K562 (cell line): ENCODE measurements around the gene POLD4. TPM values are rescaled to one million over a fixed set of nuclear protein-coding genes. Genes with fewer than 3 reads are reported as not detected.

Experiments
- ADNP ChIP-seq: fragments of 200-800 bp; sonication (Bioruptor generic); IDR thresholded peaks from 2 replicates; pipeline ENCODE4 v1.6.1; 2016; ENCODE audit warnings: missing genetic modification characterization, missing compliant biosample characterization
- GABPB1 ChIP-seq: sonication (generic); formaldehyde crosslinking; IDR thresholded peaks from 2 replicates; pipeline ENCODE4 v1.8.0; 2022; ENCODE audit warnings: mild to moderate bottlenecking, missing genetic modification reagents
- GABPB2 ChIP-seq: fragments of 250-450 bp; sonication (Bioruptor Pico); conservative IDR thresholded peaks from 2 replicates; pipeline ENCODE4 v1.5.1; 2021; ENCODE audit warnings: mild to moderate bottlenecking
- GTF2F1 ChIP-seq: IDR thresholded peaks from 2 replicates; pipeline ENCODE4 v1.6.1; 2011; ENCODE audit warnings: low read depth, low read length, improper control_type of control experiment
- HDGF ChIP-seq: fragments of 450-650 bp; IDR thresholded peaks from 2 replicates; pipeline ENCODE4 v1.6.1; 2016
- MBD2 ChIP-seq: sonication (generic); IDR thresholded peaks from 2 replicates; pipeline ENCODE4 v1.6.1; 2016; ENCODE audit warnings: low read depth, borderline replicate concordance
- RB1 ChIP-seq: fragments of 450-650 bp; IDR thresholded peaks from 2 replicates; pipeline ENCODE4 v1.6.1; 2017; ENCODE audit warnings: low read depth, mild to moderate bottlenecking
- RBM22 ChIP-seq: fragments of 200-400 bp; formaldehyde crosslinking; IDR thresholded peaks from 2 replicates; pipeline ENCODE4 v1.6.1; 2018; ENCODE audit warnings: low read length, low read depth; ENCODE audit not compliant: poor library complexity, severe bottlenecking
- SLC30A9 ChIP-seq: fragments of 250-450 bp; sonication (Bioruptor Pico); IDR thresholded peaks from 2 replicates; pipeline ENCODE4 v1.8.0; 2022; ENCODE audit warnings: mild to moderate bottlenecking, moderate library complexity
- TCF7 ChIP-seq: sonication (generic); IDR thresholded peaks from 2 replicates; pipeline ENCODE4 v1.6.1; 2016; ENCODE audit warnings: antibody characterized with exemption, borderline replicate concordance
- U2AF1 ChIP-seq: fragments of 200-400 bp; formaldehyde crosslinking; optimal IDR thresholded peaks from 2 replicates; pipeline ENCODE3; 2017; ENCODE audit warnings: mild to moderate bottlenecking, low read depth, low read length, moderate library complexity
- ZNF175 ChIP-seq: fragments of 200-800 bp; sonication (Bioruptor generic); IDR thresholded peaks from 2 replicates; pipeline ENCODE4 v1.6.1; 2016; ENCODE audit warnings: low read depth, mild to moderate bottlenecking, missing genetic modification characterization, missing compliant biosample characterization
- ZNF316 ChIP-seq: fragments of 450-650 bp; IDR thresholded peaks from 2 replicates; pipeline ENCODE4 v1.6.1; 2016
- ZNF717 ChIP-seq: fragments of 250-450 bp; sonication (Bioruptor Pico); IDR thresholded peaks from 2 replicates; pipeline ENCODE4 v1.5.0; 2021
- ZNF764 ChIP-seq: fragments of 250-450 bp; sonication (Bioruptor Pico); IDR thresholded peaks from 2 replicates; pipeline ENCODE4 v1.4.0; 2020; ENCODE audit warnings: low read depth, mild to moderate bottlenecking, moderate library complexity
- polyA plus RNA-seq, 8 experiments: library from polyadenylated mRNA; depleted of rRNA in 4 of 8; stranded (reverse) in 5 of 8; unstranded in 3 of 8; fragments of >200 nt; fragmentation: Nextera tagmentation in 2 of 8; fragmentation: Illumina TruSeq in 1 of 8; extraction: Ambion mirVana in 2 of 8; extraction: Trizol in 1 of 8; gene quantifications; 2 replicates each; pipeline versions ENCODE4 v1.2.1 to v1.2.3, GENCODE V29; 2011 to 2014; ENCODE audit warnings: inconsistent platforms in 1 of 8, missing spikeins in 1 of 8
- total RNA-seq, 7 experiments: library from RNA; depleted of rRNA in 6 of 7; stranded (reverse); fragments of >200 nt in 6 of 7; fragmentation: Illumina TruSeq in 2 of 7; extraction: Trizol in 2 of 7; gene quantifications; 2 replicates each; pipeline versions ENCODE4 v1.2.1 to v1.2.3, GENCODE V29; 2011 to 2021; ENCODE audit warnings: low replicate concordance in 1 of 7
- TF ChIP-seq, protein P1 (sequence below), 2 experiments: fragments of 250-450 bp in 1 of 2; fragments of 450-650 bp in 1 of 2; sonication (Bioruptor Pico) in 1 of 2; IDR thresholded peaks; 2 replicates each; pipeline versions ENCODE4 v1.6.1 to v1.8.0; 2016 to 2021; ENCODE audit warnings: mild to moderate bottlenecking in 2 of 2, moderate library complexity in 2 of 2, missing compliant biosample characterization in 1 of 2, missing genetic modification characterization in 1 of 2
- TF ChIP-seq, protein P2 (sequence below): IDR thresholded peaks from 3 replicates; pipeline ENCODE4 v1.6.1; 2011; ENCODE audit warnings: borderline replicate concordance, mild to moderate bottlenecking; ENCODE audit not compliant: insufficient read length, insufficient read depth
- TF ChIP-seq, protein P3 (sequence below), 3 experiments: fragments of 200-800 bp in 1 of 3; sonication (Bioruptor generic) in 1 of 3; sonication (generic) in 1 of 3; formaldehyde crosslinking in 1 of 3; IDR thresholded peaks; 2 replicates each; pipeline versions ENCODE4 v1.6.1 to v1.8.0; 2016 to 2022; ENCODE audit warnings: mild to moderate bottlenecking in 2 of 3, missing compliant biosample characterization in 2 of 3, missing genetic modification characterization in 2 of 3, missing genetic modification reagents in 1 of 3
- TF ChIP-seq, protein P4 (sequence below): IDR thresholded peaks from 2 replicates; pipeline ENCODE4 v1.6.1; 2012; ENCODE audit warnings: low read depth, low read length, improper control_type of control experiment, borderline replicate concordance
- TF ChIP-seq, protein P5 (sequence below): sonication (generic); formaldehyde crosslinking; IDR thresholded peaks from 2 replicates; pipeline ENCODE4 v1.9.0; 2022; ENCODE audit warnings: mild to moderate bottlenecking, missing genetic modification reagents
- TF ChIP-seq, protein P6 (sequence below): IDR thresholded peaks from 2 replicates; pipeline ENCODE4 v1.6.1; 2016; ENCODE audit warnings: missing genetic modification characterization, missing compliant biosample characterization

Gene POLD4
- total and polyA plus RNA-seq, 9 of the 15 experiments (the other 6 are each of a cell fraction or from before 2014, with no cell fraction given): 5.8 to 64.5 (median 18.3) TPM

DNA sequence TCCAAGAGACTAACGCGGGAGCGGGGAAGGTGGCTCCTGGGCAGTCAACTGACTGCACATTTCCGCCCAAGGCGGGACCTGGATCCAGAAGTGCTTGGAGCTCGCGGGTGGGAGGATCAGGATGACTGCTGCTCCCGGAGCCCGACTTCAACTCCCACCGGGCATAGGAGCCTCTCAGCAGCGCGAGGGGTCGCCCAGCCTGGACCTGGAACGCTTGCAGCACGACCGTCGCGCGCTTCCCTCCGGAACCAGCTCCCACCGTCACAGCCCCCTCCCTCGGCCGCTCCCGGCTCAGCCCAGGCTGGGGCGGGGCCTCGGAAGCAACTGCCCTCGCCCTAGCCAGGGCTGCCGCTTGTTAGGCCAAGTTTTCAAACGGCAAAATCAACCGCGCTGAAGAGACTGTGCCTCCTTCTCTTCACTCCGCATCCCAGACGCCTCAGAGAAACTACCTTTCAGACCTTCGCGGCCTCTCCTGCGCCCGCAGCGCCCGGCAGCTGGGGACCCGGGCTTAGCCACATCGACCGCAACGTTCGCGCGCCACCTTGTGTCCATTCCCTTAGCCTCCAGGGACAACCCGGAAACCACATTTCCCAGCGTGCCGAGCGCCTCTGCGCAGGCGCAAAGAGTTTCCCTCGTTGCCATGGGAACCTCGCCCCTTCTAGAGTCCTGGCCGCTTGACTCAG lies 36.0 kb downstream of the POLD4 start (continued):
- no peak for TF ChIP-seq SLC30A9 (CRISPR knock-in tag)
- no peak for TF ChIP-seq GABPB2 (CRISPR knock-in tag)
- TF ChIP-seq, protein P1, sequence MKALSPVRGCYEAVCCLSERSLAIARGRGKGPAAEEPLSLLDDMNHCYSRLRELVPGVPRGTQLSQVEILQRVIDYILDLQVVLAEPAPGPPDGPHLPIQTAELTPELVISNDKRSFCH (CRISPR knock-in tag; IDR thresholded peaks at IDR 0.05): no peak
- TF ChIP-seq, protein P1 (tag; IDR thresholded peaks at IDR 0.05): peak; percentile 31; the same call in 1 of the 2 replicates
- TF ChIP-seq ZNF316: no peak
- peak; percentile 77 for TF ChIP-seq ZNF175 (CRISPR knock-in tag)
- TF ChIP-seq, protein P2, sequence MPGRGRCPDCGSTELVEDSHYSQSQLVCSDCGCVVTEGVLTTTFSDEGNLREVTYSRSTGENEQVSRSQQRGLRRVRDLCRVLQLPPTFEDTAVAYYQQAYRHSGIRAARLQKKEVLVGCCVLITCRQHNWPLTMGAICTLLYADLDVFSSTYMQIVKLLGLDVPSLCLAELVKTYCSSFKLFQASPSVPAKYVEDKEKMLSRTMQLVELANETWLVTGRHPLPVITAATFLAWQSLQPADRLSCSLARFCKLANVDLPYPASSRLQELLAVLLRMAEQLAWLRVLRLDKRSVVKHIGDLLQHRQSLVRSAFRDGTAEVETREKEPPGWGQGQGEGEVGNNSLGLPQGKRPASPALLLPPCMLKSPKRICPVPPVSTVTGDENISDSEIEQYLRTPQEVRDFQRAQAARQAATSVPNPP: no peak
- TF ChIP-seq MBD2: peak; percentile 70; the same call in 1 of the 2 replicates
- peak; percentile 80 for TF ChIP-seq RBM22
- no peak for TF ChIP-seq ADNP (tag)
- TF ChIP-seq, protein P3, sequence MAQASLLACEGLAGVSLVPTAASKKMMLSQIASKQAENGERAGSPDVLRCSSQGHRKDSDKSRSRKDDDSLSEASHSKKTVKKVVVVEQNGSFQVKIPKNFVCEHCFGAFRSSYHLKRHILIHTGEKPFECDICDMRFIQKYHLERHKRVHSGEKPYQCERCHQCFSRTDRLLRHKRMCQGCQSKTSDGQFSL (CRISPR knock-in tag; IDR thresholded peaks at IDR 0.05): no peak
- TF ChIP-seq, protein P3 (tag; IDR thresholded peaks at IDR 0.05): no peak
- TF ChIP-seq HDGF: no peak
- TF ChIP-seq ZNF764 (CRISPR knock-in tag): no peak
- TF ChIP-seq, protein P4, sequence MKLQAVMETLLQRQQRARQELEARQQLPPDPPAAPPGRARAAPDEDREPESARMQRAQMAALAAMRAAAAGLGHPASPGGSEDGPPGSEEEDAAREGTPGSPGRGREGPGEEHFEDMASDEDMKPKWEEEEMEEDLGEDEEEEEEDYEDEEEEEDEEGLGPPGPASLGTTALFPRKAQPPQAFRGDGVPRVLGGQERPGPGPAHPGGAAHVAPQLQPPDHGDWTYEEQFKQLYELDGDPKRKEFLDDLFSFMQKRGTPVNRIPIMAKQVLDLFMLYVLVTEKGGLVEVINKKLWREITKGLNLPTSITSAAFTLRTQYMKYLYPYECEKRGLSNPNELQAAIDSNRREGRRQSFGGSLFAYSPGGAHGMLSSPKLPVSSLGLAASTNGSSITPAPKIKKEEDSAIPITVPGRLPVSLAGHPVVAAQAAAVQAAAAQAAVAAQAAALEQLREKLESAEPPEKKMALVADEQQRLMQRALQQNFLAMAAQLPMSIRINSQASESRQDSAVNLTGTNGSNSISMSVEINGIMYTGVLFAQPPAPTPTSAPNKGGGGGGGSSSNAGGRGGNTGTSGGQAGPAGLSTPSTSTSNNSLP: no peak
- no peak for TF ChIP-seq U2AF1
- TF ChIP-seq RB1: peak; percentile 73
- no peak for TF ChIP-seq GTF2F1
- peak; percentile 86 for TF ChIP-seq GABPB1 (CRISPR knock-in tag)
- no peak for TF ChIP-seq ZNF717 (CRISPR knock-in tag)
- TF ChIP-seq, protein P5, sequence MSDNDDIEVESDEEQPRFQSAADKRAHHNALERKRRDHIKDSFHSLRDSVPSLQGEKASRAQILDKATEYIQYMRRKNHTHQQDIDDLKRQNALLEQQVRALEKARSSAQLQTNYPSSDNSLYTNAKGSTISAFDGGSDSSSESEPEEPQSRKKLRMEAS: peak; percentile 59
- TF ChIP-seq TCF7: peak; percentile 25; the same call in 1 of the 2 replicates
- TF ChIP-seq, protein P6, sequence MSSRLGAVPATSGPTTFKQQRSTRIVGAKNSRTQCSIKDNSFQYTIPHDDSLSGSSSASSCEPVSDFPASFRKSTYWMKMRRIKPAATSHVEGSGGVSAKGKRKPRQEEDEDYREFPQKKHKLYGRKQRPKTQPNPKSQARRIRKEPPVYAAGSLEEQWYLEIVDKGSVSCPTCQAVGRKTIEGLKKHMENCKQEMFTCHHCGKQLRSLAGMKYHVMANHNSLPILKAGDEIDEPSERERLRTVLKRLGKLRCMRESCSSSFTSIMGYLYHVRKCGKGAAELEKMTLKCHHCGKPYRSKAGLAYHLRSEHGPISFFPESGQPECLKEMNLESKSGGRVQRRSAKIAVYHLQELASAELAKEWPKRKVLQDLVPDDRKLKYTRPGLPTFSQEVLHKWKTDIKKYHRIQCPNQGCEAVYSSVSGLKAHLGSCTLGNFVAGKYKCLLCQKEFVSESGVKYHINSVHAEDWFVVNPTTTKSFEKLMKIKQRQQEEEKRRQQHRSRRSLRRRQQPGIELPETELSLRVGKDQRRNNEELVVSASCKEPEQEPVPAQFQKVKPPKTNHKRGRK (tag): no peak
